Hepatocyte (in vitro differentiated cells): ENCODE results near the gene OTUD5.

Experiments
- CTCF ChIP-seq: fragments of 200-600 bp; sonication (generic); IDR thresholded peaks from 2 replicates; pipeline ENCODE4 v1.5.1; 2016; ENCODE audit warnings: antibody characterized with exemption, mild to moderate bottlenecking; ENCODE audit not compliant: poor library complexity
- EZH2 ChIP-seq: fragments of 200-600 bp; sonication (generic); IDR thresholded peaks from 2 replicates; pipeline ENCODE4 v1.6.1; 2016; ENCODE audit warnings: antibody characterized with exemption, mild to moderate bottlenecking, borderline replicate concordance
- EZH2phosphoT487 ChIP-seq: fragments of 200-600 bp; sonication (generic); IDR thresholded peaks from one replicate; pipeline ENCODE4 v1.6.1; 2018; ENCODE audit warnings: antibody characterized with exemption, mild to moderate bottlenecking, low read depth, moderate library complexity; ENCODE audit not compliant: unreplicated experiment, severe bottlenecking

DNA sequence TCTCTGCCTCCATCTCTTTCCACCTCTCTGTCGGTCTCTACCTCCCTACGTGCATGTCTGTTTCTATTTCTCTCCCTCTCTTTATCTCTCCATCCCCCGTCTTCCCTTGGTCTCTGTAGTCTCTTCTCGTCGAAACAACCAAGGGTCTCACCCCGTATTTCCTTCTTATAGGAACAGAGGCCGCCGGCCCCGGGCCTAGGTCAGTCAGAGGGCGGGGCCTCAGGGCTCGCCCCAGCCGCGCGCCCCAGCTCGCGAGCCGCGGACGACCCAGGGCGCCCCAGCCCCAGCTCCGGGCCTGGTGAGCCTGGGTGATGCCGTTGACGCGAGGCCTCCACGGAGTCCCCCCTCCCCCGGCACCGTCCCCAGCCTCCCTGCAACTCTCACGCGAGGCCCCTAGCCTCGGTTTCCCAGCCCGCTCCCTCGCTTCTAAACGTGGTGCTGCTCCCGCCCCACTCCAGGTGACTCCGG lies 66.4 kb downstream of the OTUD5 start:
- TF ChIP-seq CTCF (no peak), EZH2phosphoT487 (no peak), EZH2 (no peak)
